GM12801 (cell line): Measurements from ENCODE around the gene LASP1NB.

Experiments used
- TF ChIP-seq, protein P1 (sequence below): IDR thresholded peaks from one replicate; pipeline ENCODE4 v1.5.1; 2011; ENCODE audit warnings: control low read depth; ENCODE audit not compliant: insufficient read length; ENCODE audit errors: extremely low read depth

Gene LASP1NB

DNA sequence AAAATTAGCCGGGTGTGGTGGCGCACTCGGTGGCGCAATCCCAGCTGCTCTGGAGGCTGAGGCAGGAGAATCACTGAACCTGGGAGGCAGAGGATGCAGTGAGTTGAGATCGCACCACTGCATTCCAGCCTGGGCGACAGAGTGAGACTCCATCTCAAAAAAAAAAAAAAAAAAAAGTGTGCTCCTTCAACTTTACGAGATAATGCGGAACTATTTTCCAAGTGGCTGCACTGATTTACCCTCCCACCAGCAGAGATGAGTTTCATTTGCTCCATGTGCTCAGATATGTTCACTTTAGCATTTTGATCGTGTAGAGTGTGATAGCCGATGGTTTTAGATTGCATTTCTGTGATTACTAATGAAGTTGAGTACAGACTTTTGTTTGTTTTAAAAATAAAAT lies 20.0 kb upstream of the LASP1NB start:
- TF ChIP-seq, protein P1, sequence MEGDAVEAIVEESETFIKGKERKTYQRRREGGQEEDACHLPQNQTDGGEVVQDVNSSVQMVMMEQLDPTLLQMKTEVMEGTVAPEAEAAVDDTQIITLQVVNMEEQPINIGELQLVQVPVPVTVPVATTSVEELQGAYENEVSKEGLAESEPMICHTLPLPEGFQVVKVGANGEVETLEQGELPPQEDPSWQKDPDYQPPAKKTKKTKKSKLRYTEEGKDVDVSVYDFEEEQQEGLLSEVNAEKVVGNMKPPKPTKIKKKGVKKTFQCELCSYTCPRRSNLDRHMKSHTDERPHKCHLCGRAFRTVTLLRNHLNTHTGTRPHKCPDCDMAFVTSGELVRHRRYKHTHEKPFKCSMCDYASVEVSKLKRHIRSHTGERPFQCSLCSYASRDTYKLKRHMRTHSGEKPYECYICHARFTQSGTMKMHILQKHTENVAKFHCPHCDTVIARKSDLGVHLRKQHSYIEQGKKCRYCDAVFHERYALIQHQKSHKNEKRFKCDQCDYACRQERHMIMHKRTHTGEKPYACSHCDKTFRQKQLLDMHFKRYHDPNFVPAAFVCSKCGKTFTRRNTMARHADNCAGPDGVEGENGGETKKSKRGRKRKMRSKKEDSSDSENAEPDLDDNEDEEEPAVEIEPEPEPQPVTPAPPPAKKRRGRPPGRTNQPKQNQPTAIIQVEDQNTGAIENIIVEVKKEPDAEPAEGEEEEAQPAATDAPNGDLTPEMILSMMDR: no peak

DNA sequence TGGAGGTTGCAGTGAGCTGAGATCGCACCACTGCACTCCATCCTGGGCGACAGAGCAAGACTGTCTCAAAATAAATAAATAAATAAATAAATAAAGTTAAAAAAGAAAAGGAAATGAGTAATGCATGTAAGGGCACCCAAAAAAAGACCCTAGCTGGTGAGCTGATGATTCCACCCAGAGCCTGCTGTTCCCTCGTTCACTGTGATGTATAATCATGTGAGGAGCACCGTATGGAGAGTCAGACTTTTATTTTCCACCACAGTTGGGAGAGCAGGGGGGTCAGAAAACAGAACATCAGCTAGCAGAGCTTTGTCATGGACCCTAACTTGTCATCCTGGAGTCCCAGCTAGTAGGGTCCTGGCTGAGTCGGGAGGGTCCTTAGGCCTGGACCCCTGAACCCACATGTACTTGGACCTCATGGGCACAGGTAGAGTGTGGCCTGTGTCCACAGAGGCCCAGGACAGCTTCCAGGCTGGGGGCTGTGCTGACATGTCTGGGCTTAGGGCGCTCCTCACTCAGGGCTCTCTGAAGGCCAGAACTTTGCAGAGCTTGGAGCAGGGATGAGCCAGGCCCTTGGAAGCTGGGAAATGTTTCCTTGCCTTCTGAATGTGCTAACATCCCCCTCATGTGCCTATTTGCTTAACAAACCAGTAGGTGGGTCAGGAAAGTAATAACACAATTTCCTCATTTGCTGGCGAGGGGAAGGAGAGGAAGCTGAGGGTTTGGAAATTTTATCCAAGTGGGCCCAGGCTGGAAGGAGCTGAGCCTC lies 18.8 kb upstream of the LASP1NB start:
- TF ChIP-seq, protein P1: no peak

DNA sequence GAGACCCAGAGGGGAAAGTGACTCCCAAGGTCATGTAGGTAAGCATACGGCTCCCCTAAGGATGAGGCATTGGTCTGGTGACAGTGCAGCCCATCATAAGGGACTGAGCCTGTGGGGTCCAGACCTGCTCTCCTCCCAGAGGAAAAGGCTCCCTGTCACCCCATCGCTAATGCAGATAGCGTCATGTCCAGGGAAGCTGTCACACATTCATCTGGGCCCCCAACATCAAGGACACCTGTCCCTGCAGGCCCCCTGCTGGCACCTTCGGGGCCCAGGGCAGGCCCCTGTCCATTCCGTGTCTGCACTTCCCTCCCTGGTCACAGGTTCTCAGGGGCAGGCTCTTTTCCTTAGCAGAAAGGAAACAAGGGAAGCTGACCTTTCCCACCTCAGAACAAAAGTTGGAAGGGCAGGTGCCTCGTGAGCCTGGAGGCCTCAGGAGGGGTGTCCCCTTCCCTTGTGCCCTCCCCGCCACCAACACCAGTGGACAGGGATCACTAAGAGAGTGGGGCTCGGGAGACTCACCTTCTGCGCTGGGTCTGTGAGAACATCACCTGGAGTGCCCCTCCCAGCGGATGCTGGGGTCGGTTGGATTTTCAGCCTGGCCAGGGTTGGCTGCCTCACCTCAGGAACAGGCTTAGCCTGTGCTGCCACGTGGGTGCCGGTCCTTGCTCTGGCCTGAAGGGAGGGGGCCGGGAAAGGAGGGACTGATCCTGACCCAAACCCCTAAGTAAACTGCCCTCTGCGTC lies 17.3 kb upstream of the LASP1NB start:
- TF ChIP-seq, protein P1: no peak

DNA sequence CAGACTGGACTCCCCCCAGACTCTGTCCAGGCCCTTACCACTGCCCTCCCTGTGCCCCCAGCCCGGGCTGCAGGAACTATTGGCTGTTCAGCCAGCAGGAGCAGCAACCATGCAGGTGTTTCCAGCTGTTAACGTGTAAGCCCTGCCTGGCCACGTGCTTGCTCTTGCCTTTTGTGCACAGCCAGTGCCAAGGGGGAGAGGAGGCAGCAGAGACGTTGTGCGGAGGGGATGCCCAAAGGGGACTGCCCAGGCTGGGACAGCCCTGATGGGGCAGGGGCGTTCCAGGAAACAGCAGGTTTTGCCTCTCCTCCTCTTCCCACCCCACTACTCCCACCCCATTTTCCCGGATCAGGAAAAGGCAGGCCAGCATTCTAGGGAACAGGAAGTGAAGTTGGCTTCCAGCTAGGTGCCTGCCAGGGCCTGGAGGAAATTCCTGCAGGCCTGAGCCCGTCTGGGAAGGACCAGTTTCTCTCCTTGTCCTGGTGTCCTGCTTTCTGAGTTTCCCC lies 16.7 kb upstream of the LASP1NB start:
- TF ChIP-seq, protein P1: no peak

DNA sequence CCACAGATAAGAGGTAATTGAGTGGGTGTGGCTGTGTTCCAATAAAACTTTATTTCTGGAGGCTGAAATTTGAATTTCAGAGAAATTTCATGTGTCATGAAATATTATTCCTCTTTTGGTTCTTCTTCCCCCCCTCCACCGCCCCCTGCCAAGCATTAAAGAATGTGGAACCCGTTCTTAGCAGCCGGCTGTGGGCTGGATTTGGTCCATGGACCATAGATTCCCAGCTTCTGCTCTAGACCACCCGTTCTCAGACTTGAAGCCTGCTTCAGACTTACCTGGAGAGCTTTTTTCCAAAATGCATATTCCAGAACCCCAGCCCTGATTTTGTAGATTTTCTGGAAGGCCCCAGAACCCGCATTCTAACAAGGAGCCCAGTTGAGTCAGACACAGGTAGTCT lies 15.1 kb upstream of the LASP1NB start:
- TF ChIP-seq, protein P1: no peak

DNA sequence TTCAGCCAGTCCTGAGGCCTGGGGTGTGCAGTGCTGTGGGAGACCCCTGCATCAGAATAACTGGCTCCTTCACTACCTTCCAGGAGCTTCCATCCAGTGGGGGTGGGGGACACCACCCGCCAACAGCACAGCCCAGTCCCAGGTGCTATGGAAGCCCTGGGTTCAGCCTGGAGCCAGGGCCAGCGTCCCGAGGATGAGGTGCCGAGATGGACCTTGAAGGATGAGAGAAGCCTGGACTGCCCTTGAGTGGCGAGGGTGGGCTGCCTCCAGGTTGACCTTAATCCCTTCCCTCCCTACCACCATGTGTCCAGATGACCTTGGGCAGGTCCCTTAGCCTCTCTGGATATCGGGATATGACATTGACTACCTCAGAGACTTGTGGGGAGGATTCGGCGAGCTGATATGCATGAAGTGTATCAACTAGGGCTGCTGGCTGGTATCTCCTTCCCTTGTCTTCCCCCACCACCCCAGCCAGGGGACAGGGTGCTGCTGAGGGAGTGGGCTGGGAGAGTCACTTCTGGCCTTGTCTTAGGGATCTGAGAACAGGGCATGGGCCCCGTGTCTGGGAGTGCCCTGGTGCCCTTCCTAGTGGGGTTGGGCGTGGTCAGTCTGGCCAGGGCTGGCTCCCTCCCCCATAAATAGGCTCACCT lies 14.2 kb upstream of the LASP1NB start:
- TF ChIP-seq, protein P1: no peak

DNA sequence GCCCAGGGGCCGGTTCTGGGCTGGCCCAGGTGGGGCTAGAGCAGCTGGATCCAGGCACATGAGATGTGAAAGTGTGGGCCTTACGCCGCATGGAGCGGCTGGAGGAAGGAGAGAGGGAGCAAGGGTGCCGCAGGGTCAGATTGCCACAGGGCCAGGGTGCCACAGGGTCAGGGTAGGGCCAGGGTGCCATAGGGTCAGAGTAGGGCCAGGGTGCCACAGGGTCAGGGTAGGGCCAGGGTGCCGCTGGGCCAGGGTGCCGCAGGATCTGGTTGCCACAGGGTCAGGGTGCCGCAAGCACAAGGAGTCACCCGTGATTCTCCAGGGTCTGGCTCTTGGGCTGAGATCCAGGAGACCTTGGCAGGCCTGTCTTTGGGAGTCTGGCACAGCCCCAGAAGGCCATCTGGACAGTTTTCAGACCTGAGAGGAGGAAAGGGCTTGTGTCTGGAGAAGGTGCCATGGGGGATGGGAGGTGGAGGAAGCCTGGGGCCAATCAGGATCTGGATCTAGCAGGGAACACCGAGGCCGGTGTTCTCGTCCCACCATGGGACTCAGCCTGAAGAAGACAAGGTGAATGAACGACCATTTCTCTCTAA lies 13.1 kb upstream of the LASP1NB start:
- TF ChIP-seq, protein P1: no peak
